8988T (cell line): Measurements from ENCODE around the gene PHF8.

Experiments
- DNase-seq: peaks from one replicate; pipeline ENCODE4 v3.0.0; 2011

Gene PHF8

GRCh38 chrX:54044126-54044876 lies at the start of gene PHF8:
Gene PHF8, minus strand, starts transcription at chrX:54044473. Its CDS starts 1,745 bp downstream, at chrX:54042728.
- DNase-seq, result peak; percentile 51

GRCh38 chrX:54093571-54093970 lies 49.3 kb upstream of the PHF8 start:
- no peak for DNase-seq

GRCh38 chrX:54093159-54093558 lies 48.9 kb upstream of the PHF8 start:
- DNase-seq, result no peak

GRCh38 chrX:54090880-54091279 lies 46.6 kb upstream of the PHF8 start:
- no peak for DNase-seq

DNA sequence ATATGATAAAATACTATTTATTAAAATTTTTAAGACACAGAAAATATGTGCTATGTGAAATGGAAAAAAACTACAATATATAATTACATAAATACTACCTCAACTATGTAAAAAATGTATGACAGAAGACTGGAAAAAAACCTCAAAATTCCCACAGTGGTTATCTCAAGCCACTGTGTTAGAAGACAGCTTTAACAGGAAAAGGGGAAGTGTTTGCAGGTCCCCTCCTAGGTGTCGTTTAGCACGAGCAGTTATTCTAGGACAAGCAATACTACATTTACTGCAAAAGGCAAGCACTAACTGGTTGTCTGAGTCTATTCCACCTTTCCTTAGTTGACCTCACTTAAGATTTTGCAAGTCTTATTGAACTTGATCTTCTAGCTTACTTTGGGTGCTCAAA lies 44.9 kb upstream of the PHF8 start:
- no peak for DNase-seq

DNA sequence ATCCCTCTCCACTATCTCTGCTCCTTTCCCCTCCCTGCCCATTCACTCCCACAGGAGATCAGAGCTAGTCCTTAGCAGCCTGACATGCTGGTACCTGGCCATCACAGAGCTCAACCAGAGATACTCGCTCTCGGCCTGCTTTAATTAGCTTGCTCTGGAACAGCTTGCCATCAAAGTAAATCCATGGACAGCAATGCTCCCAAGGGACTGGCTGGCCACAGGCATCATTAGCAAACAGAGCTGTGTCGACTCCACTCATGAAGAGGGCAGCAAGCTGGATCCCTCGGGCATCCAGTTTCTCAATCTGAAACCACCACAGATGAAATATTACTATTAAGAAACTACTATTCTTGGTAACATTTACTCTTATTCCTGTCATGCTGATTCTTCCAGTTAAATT lies 43.4 kb upstream of the PHF8 start:
- DNase-seq, result no peak

DNA sequence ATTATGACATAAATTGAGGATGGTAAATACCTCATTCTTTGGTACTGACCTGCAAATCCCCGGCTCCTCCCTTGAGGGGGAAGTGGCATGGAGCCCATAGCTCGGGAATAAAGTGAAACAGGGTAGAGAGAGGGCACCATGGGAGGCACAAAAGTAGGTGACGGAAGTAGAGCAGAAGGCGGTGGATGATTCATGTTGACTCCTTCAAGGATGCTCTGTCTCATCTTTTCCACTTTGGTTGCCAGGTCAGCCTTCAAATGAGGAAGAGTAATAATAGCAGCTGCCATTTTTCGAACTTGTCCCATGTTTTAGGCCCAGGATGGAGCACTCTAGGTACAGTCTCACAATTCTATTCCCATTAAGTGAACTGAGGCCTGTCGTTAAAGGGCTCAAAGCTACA lies 41.4 kb upstream of the PHF8 start:
- DNase-seq, result no peak

DNA sequence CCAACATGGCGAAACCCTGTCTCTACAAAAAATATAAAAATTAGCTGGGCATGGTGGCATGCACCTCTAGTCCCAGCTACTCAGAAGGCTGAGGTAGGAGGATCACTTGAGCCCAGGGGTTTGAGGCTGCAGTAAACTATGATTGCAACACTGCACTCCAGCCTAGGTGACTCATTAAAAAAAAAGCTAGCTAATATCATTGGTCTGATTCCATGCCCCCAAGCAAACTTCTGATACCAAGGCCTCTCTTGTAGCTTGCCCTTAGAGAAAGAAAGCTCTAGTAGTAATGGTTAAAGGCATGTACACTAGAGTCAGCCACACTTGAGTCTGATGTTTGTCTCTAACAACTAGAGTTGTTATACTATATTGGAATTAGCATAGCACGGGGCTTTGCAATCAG lies 32.6 kb upstream of the PHF8 start:
- no peak for DNase-seq

DNA sequence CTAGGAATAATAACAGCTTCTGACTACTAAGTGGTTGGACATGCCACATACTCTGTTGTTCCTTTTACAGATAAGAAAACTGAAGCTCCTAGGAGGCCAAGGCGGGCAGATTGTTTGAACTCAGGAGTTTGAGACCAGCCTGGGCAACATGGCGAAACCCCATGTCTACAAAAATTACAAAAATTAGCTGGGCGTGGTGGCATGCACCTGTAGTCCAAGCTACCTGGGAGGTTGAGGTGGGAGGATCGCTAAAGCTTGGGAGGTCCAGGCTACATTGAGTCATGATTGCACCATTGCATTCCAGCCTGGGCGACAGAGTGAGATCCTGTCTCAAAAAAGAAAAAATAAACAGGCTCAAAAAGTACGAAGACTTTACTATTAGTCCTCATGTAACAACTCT lies 30.6 kb upstream of the PHF8 start:
- no peak for DNase-seq

DNA sequence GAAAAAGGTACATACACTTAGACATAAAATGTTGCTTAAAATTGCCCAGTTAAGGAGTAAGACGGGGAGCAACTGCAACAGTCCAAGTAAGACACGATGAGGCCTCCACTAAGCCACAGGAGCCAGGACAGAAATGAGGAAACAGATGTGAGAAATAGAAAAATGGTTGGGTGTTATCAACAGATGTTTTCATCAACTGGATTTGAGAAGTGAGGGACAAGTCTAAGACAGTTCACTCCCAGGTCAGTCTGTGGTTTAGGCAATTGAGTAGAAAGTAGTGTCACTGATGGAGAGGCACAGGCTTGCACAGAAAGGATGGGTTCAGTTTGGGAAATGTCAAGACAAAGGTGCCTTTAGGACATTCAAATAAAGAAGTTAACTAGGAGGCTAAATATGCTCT lies 23.5 kb upstream of the PHF8 start:
- DNase-seq, result no peak

DNA sequence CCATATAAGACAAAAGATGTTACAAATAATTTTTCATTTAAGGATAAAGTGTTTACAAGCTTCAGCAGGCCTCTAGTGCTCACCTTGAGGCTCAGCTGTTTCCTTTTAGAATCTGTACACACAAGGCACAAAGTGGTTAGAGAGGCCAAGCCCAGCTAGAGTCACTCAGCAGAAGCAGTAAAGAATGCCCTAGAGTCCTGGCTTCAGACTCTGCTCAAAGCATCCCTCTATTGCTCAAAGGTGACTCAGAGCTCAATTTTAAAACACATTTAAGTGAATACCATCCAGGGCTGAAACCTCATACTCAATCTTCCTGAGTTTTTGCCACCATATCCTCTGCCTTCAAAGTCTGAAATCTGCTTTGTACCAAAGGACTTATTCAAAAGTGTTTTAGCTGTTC lies 22.6 kb upstream of the PHF8 start:
- DNase-seq, result no peak

- DNase-seq, result no peak
These were observed 20.3 kb upstream of the PHF8 start for GRCh38 chrX:54064564-54064963.

- no peak for DNase-seq
These were observed 19.1 kb upstream of the PHF8 start for GRCh38 chrX:54063361-54063760.

GRCh38 chrX:54049801-54050200 lies 5.5 kb upstream of the PHF8 start:
- no peak for DNase-seq

GRCh38 chrX:54048412-54048811 lies 4.1 kb upstream of the PHF8 start:
- no peak for DNase-seq

GRCh38 chrX:54045563-54046228 lies 1.4 kb upstream of the PHF8 start:
- no peak for DNase-seq

GRCh38 chrX:54044877-54045338 lies 635 bp upstream of the PHF8 start:
- DNase-seq, result no peak

DNA sequence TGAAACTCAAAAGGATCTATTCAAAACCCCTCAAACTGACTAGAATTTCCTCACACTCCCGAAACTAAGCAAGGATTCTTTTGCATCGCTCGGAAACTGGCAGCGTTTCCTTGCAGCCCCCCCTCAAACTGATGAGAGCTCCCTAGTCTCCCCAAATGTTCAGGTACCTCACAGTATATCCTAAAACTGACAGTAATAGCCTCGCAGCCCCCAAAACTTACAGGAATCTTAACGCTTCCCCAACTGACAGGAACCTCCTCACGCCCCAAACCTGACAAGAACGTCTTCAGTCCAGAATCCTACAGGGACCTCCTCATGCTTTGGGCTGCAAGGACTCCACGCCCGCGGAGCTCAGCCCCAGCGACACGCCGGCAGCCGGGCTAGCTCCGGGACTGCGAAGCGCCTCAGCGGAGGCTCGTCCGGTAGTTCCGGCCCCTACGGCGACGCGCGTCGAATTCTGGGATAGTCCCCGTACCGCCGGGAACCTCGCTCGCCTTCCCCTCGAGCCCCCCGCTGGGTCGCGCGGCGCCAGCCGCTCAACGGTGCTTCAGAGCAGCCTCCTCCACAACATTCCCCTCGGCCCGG lies 640 bp downstream of the PHF8 start:
- no peak for DNase-seq

- no peak for DNase-seq
These were observed 1.2 kb downstream of the PHF8 start for GRCh38 chrX:54043056-54043455.

DNA sequence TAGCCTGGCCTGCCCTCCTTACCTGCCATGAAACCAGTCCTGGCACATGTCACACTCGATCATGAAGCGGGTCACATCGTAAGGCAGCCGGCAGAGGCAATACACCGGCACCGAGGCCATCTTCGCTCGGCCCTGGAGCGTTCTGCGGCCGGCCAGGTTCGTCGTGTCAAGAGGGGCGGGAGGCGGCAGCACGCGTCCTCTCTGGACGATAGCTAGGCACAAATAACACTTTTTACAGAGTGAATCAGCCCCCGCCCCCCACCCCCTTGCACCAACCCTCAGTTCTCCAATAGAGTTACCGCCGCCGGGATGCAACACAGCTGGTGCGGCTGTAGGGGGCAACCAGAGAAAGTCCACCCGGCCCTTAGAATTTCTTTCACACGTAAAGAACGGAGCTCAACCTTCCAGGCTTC lies 1.7 kb downstream of the PHF8 start:
- peak; percentile 40 for DNase-seq

GRCh38 chrX:54030329-54030728 lies 13.9 kb downstream of the PHF8 start:
- no peak for DNase-seq

DNA sequence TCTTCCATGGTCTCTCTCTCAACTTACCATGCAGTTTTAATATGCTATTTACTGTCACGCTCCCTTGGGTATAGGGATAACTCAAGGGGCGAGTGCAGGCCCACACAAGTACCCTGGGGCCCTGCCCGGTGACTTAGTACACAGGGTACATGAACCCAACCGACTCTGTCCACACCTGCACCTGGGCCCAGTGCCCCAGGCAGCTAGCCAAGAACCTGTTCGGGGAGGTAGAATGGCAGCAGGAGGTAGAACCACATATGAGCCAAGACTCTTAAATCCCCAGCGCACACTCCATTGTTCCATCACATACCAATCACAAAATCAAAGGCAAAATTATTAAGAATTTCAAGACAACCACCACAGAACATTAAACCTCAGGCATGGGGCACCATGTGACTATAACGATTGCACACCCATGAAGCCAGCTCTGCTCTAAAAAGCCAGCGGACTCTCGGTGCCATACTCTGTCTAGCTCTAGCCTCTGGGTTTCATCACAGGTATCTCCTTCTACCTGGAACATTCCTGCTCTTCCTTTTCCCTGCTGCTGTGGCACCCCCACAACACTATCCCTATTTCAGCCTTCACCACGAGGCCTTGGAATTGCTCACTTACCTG lies 14.6 kb downstream of the PHF8 start:
- DNase-seq, result no peak

DNA sequence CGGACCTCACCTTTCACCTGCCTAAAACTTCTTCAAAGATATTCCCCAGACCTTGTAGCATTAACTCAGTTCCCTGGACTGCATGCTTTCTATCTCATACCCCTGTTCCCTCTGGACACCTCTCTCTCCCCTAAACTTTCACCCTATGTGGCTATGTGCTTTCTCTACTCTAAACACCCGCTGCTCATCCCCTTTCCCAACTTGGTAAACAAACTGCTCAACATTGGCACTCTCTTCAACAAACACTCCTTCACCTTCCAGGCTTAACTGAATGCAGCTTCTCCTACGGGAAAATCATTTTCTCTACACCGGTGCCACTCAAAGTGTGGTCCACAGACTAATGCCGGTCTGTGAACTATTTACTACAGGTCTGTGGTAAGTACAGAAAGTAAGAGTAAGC lies 19.9 kb downstream of the PHF8 start:
- DNase-seq, result no peak
